PC-9 (cell line): ENCODE measurements around the gene AUTS2. TPM values are rescaled to one million over a fixed set of nuclear protein-coding genes. Genes with fewer than 3 reads are reported as not detected.

Source experiments
- BruUV-seq: library from RNA; stranded (reverse); fragments of 400-500 nt; replicated peaks from 2 replicates; lab custom pipeline; 2021; lab: Mats Ljungman, UMichigan
- CTCF ChIA-PET: fragments of 300-600 bp; sonication (Branson Sonifier 250); formaldehyde crosslinking; loops from one replicate; lab custom pipeline; 2022; ENCODE audit warnings: antibody characterized with exemption; lab: Charles Lee
- POLR2A ChIA-PET: fragments of 300-600 bp; sonication (Branson Sonifier 250); formaldehyde crosslinking; loops from one replicate; lab custom pipeline; 2022; ENCODE audit warnings: antibody characterized with exemption; ENCODE audit not compliant: unreplicated experiment; lab: Charles Lee
- DNase-seq, 2 experiments: peaks; one replicate each; pipeline versions ENCODE4 v3.0.0 to v3.0.0-alpha.2; 2015 to 2022; ENCODE audit warnings: mixed read lengths in 1 of 2
- H2AFZ ChIP-seq: fragments of 200-600 bp; sonication (generic); 2 replicates; pipeline ENCODE4 v1.8.1; 2017; ENCODE audit warnings: antibody characterized with exemption
- H3F3A ChIP-seq: fragments of 200-600 bp; sonication (generic); 2 replicates; pipeline ENCODE4 v1.8.1; 2017; ENCODE audit warnings: antibody characterized with exemption, mild to moderate bottlenecking, low read depth; ENCODE audit not compliant: insufficient read depth
- H3K27ac ChIP-seq: fragments of 200-600 bp; sonication (generic); 2 replicates; pipeline ENCODE4 v1.6.1; 2016; ENCODE audit warnings: mixed run types
- H3K27me3 ChIP-seq: fragments of 200-600 bp; sonication (generic); 2 replicates; pipeline ENCODE4 v1.6.1; 2016; ENCODE audit warnings: low read depth, mixed run types; ENCODE audit not compliant: insufficient read depth
- H3K36me3 ChIP-seq: fragments of 200-600 bp; sonication (generic); 2 replicates; pipeline ENCODE4 v1.6.1; 2016; ENCODE audit warnings: low read depth, mixed run types
- H3K4me1 ChIP-seq: fragments of 200-600 bp; sonication (generic); replicated peaks from 2 replicates; pipeline ENCODE4 v1.6.1; 2016; ENCODE audit warnings: mixed run types; ENCODE audit not compliant: insufficient read depth
- H3K4me2 ChIP-seq: fragments of 200-600 bp; sonication (generic); 2 replicates; pipeline ENCODE4 v1.6.1; 2017; ENCODE audit warnings: mixed run types
- H3K4me3 ChIP-seq: fragments of 200-600 bp; sonication (generic); 2 replicates; pipeline ENCODE4 v1.6.1; 2016; ENCODE audit warnings: mixed run types
- H3K79me2 ChIP-seq: fragments of 200-600 bp; sonication (generic); 2 replicates; pipeline ENCODE4 v1.6.1; 2017; ENCODE audit warnings: low read depth, mixed run types
- H3K9me2 ChIP-seq: fragments of 200-600 bp; sonication (generic); 2 replicates; pipeline ENCODE4 v1.8.1; 2017; ENCODE audit warnings: mild to moderate bottlenecking; ENCODE audit not compliant: insufficient read depth
- H3K9me3 ChIP-seq: fragments of 200-600 bp; sonication (generic); 2 replicates; pipeline ENCODE4 v1.8.1; 2016; ENCODE audit warnings: low read depth; ENCODE audit not compliant: insufficient read depth
- H4K20me1 ChIP-seq: fragments of 200-600 bp; sonication (generic); 2 replicates; pipeline ENCODE4 v1.8.1; 2017; ENCODE audit not compliant: insufficient read depth
- EZH2 ChIP-seq: fragments of 200-600 bp; sonication (generic); IDR thresholded peaks from 2 replicates; pipeline ENCODE4 v1.8.0; 2017; ENCODE audit warnings: antibody characterized with exemption, low read depth
- intact Hi-C: fragments of 100-400 bp; cut with micrococcal nuclease; formaldehyde crosslinking; loops from one replicate; pipeline ENCODE4 v1.10.0; 2022; ENCODE audit not compliant: unreplicated experiment
- total RNA-seq: library from RNA; stranded (reverse); gene quantifications from 2 replicates; pipeline ENCODE4 v1.2.3, GENCODE V29; 2021
- TF ChIP-seq, protein P1 (sequence below): fragments of 200-600 bp; sonication (generic); conservative IDR thresholded peaks from 2 replicates; pipeline ENCODE4 v1.6.1; 2017; ENCODE audit warnings: mixed run types, antibody characterized with exemption, mild to moderate bottlenecking, moderate library complexity

Gene AUTS2
- total RNA-seq, 1 experiment from 2014 or later, result not detected

DNA sequence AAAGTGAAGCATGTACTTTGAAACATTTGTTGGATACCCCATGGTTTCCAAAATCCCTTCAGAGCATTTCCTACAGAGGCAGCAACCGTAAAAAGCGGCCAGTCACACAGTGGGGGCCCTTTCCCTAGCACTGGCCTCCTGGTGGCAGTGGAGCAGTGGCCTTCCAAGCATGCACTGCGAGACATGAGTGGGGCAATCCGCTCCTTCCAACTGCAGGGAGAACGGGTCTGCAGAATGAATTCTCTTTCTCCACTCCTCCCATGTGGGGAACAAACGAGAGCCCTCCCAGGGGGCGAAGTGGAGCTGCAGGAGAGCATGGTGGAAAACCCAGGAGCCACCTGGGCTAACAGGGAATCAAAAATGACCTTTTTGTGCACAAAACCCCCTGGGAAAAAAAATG, 990.7 kb downstream of the AUTS2 start:
- CTCF ChIA-PET, result no interaction called here
- no peak overlapping the region for H3K27ac ChIP-seq
- intact Hi-C loops, result no loop called here

DNA sequence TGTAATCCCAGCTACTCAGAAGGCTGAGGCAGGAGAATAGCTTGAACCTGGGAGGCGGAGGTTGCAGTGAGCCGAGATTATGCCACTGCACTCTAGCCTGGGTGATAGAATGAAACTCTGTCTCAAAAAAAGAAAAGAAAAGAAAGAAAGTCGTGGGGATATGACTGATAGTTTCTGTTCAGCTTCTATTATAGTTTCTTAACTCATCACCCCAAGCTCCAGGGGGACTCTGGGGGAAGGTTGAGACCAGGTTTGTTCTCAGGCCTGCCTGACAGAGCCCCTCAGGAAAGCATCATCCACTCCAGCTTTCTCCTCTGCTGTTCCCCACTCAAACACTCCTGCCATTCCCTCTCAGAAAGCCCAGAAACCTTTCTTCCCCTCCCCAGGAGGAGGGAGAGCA, 991.3 kb downstream of the AUTS2 start:
- ChIA-PET POLR2A (no interaction called here), CTCF (no interaction called here)
- Histone ChIP-seq H3K27ac (no peak overlapping the region), H3K4me3 (no peak overlapping the region), H2AFZ (no peak overlapping the region), H3K4me2 (no peak overlapping the region), H3F3A (no peaks in the 10 kb centered on the region), H3K36me3 (no peaks in the 10 kb centered on the region), H3K4me1 (no peaks in the 10 kb centered on the region), H3K9me2 (no peaks in the 10 kb centered on the region), H3K27me3 (peaks cover 39% of the 10 kb centered on the region), H3K9me3 (no peaks in the 10 kb centered on the region), H3K79me2 (no peaks in the 10 kb centered on the region), H4K20me1 (no peaks in the 10 kb centered on the region)
- intact Hi-C loops, result no loop called here
- no TSS peak for BruUV-seq
- TF ChIP-seq, protein P1, sequence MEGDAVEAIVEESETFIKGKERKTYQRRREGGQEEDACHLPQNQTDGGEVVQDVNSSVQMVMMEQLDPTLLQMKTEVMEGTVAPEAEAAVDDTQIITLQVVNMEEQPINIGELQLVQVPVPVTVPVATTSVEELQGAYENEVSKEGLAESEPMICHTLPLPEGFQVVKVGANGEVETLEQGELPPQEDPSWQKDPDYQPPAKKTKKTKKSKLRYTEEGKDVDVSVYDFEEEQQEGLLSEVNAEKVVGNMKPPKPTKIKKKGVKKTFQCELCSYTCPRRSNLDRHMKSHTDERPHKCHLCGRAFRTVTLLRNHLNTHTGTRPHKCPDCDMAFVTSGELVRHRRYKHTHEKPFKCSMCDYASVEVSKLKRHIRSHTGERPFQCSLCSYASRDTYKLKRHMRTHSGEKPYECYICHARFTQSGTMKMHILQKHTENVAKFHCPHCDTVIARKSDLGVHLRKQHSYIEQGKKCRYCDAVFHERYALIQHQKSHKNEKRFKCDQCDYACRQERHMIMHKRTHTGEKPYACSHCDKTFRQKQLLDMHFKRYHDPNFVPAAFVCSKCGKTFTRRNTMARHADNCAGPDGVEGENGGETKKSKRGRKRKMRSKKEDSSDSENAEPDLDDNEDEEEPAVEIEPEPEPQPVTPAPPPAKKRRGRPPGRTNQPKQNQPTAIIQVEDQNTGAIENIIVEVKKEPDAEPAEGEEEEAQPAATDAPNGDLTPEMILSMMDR, result no peak
- TF ChIP-seq EZH2, result no peak
- no peak for DNase-seq

More for the DNA sequence above, 990.7 kb downstream of the AUTS2 start:
- no peak for TF ChIP-seq EZH2
- TF ChIP-seq, protein P1, result no peak
- no peak for DNase-seq
- Histone ChIP-seq H3K9me3 (no peaks in the 10 kb centered on the region), H3F3A (no peaks in the 10 kb centered on the region), H3K9me2 (no peaks in the 10 kb centered on the region), H3K79me2 (no peaks in the 10 kb centered on the region), H3K36me3 (no peaks in the 10 kb centered on the region), H3K4me3 (no peak overlapping the region), H4K20me1 (no peaks in the 10 kb centered on the region), H3K4me2 (no peak overlapping the region), H3K4me1 (no peaks in the 10 kb centered on the region), H2AFZ (no peak overlapping the region), H3K27me3 (peaks cover 41% of the 10 kb centered on the region)
- POLR2A ChIA-PET, result no interaction called here
- no TSS peak for BruUV-seq

DNA sequence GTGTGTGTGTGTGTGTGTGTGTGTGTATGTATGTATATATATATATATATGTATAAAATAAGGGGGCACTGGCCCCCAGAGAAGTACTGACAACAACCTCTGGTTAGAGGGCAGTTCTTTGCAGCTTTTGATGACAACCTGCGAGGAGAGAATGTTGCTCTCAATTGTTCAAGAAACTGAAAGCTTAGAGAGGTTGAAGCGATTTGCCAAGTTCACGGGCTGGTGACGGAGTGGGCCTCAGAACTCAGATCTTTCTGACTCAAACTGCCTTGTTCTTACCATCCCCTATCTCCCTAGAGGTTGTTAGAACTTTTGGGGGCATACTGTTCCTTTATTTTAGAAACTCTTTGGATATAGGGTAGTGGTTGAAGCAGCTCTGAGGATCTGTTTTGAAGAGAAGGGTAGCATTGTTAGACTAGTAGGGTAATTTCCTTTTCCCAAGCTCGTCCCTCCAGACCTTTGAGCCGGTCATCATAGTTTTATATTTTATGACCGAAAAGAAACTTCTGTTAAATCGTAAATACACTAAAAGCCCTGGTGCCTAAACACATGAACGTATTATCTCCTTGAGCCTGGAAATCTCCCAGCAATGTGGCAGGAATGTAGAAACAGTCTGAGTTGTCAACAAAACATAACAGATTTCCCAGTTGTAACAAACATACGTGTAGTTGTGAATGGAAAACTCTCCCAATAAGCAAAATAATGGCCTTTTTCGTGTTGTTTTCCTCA, 992.0 kb downstream of the AUTS2 start:
- intact Hi-C loops, result no loop called here
- BruUV-seq, result no TSS peak
- Histone ChIP-seq H3K9me3 (no peaks in the 10 kb centered on the region), H3K4me2 (no peak overlapping the region), H3K27ac (no peak overlapping the region), H2AFZ (no peak overlapping the region), H3K9me2 (no peaks in the 10 kb centered on the region), H3K4me1 (no peaks in the 10 kb centered on the region), H4K20me1 (no peaks in the 10 kb centered on the region), H3K27me3 (peaks cover 42% of the 10 kb centered on the region), H3K79me2 (no peaks in the 10 kb centered on the region), H3F3A (no peaks in the 10 kb centered on the region), H3K36me3 (no peaks in the 10 kb centered on the region), H3K4me3 (no peak overlapping the region)
- POLR2A ChIA-PET, result no interaction called here
- no peak for DNase-seq
- TF ChIP-seq, protein P1, result no peak
- no peak for TF ChIP-seq EZH2
- CTCF ChIA-PET, result no interaction called here
